ENCODE measurements around the gene IGF2BP2. TPM values are rescaled to one million over a fixed set of nuclear protein-coding genes. Genes with fewer than 3 reads are reported as not detected.
"Not testable (repeated sequence)": the region's sequence is repeated elsewhere in the genome, so short reads cannot be mapped to it uniquely, and the experiment has no call there.

IGF2BP2 gene
- total RNA-seq, 1 donor from 2014 or later, result 57.6 TPM

DNA sequence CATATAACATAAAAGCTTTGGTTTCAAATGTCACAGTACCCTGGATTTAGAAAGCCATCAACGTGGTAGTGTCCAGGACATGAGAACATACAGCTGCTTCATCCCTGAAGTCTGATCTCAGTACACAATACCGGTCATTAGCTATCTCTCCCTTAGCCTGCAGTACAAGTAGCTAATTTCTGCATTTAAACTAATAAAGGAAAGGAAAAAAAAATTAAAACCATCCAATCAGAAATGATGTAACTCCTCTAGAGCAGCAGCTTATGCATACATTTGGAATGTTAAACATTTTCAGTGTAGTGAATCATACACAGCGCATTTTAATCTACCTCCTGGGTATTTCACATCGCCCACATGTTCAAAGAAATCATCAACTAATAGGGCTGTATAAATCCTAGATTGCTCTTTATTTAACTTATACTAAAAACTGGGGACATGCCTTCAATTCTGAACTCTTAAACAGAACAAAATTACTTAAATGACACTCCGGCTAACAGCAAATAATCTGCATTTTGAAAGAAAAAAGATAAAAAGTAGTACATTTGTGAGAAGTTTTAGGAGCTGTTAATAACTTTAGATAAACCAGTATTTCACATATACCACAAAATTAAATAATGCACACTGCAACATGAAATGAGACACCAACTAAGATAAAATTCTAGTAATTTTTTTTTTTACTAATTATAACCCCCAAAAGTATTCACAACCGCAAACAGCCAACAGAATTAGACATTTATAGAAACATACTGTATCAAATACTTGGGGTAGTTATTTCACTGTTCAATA, 3.7 kb downstream of the IGF2BP2 start:
- peak overlapping the region; percentile 30 for H3K4me3 ChIP-seq (ENCODE audit: low read depth, low read length)
- peak; percentile 82 for DNase-seq (ENCODE audit: low read depth)
- TF ChIP-seq, protein P1, sequence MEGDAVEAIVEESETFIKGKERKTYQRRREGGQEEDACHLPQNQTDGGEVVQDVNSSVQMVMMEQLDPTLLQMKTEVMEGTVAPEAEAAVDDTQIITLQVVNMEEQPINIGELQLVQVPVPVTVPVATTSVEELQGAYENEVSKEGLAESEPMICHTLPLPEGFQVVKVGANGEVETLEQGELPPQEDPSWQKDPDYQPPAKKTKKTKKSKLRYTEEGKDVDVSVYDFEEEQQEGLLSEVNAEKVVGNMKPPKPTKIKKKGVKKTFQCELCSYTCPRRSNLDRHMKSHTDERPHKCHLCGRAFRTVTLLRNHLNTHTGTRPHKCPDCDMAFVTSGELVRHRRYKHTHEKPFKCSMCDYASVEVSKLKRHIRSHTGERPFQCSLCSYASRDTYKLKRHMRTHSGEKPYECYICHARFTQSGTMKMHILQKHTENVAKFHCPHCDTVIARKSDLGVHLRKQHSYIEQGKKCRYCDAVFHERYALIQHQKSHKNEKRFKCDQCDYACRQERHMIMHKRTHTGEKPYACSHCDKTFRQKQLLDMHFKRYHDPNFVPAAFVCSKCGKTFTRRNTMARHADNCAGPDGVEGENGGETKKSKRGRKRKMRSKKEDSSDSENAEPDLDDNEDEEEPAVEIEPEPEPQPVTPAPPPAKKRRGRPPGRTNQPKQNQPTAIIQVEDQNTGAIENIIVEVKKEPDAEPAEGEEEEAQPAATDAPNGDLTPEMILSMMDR (conservative IDR thresholded peaks at IDR 0.05; ENCODE audit: low read depth, low read length), result no peak

DNA sequence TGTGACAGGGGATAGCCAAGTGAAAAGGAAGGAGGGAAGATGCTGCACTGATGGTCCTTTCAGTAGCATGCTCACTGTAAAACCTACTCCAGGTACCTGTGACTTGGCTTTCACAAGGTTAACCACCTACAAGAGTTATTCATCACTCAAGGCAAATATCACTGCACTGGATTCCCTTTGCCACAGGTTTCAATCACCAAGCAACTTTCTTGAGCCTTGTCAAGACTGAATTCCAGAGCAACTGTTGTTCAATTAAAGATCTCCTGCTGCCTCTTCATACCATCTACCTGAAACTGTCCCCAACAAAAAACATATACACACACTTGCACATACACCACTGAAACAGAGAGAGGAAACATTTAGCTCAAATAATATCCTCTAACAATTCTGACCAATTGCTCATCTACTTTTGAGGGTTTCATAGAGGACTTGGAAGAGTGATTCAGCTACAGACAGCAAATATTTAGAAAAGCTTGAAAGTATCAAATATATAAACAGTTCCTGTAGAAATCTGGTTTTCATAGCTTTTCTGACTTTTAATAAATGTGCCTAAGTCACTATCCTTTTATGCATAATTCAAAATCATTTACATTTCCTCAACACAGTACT, 6.5 kb downstream of the IGF2BP2 start:
- no peak for DNase-seq (ENCODE audit: low read depth)
- TF ChIP-seq, protein P1 (conservative IDR thresholded peaks at IDR 0.05; ENCODE audit: low read depth, low read length), result no peak
- no peak overlapping the region for H3K4me3 ChIP-seq (ENCODE audit: low read depth, low read length)

DNA sequence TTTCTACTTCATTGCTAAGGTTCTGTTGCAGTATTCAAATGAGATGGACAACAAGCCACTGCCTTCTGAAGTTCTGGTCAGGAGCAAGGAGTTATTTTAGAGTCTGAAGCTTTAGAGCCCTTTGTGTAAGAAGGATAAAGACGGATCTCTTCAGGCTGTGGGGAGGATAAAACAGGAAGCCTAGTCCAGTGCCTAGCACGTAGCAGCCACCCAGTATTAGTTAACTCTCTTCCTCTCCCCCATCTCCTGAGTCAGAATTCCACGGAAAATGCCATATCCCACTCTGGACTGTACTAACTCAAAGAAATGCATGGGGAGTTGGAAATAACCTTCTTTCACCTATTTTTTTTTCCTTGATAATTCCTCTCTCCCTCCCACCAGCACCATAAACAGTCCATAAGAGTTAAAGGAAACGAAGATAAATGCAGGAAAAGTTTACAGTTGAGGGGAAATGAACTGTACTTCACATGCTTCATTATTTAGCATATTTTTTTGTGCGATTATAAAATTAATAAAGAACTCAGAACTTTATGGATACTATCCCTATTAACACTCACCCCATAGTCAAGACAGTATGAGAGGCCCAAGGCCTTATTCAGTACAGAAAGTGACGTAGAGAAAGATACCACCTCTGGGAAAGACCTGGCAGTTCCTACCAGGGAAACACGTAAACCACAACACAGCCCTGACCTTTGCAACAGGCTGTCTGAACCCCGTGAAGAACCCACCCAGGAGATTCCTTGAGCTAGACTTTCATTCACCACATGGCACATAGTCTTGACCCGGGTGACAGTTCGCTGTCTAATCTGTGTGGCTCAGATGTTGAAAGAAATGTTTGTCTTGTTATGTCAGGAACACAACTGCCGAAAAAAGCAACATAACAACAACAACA, 9.2 kb downstream of the IGF2BP2 start:
- no peak overlapping the region for H3K4me3 ChIP-seq (ENCODE audit: low read depth, low read length)
- DNase-seq (ENCODE audit: low read depth), result no peak
- TF ChIP-seq, protein P1 (conservative IDR thresholded peaks at IDR 0.05; ENCODE audit: low read depth, low read length), result no peak

DNA sequence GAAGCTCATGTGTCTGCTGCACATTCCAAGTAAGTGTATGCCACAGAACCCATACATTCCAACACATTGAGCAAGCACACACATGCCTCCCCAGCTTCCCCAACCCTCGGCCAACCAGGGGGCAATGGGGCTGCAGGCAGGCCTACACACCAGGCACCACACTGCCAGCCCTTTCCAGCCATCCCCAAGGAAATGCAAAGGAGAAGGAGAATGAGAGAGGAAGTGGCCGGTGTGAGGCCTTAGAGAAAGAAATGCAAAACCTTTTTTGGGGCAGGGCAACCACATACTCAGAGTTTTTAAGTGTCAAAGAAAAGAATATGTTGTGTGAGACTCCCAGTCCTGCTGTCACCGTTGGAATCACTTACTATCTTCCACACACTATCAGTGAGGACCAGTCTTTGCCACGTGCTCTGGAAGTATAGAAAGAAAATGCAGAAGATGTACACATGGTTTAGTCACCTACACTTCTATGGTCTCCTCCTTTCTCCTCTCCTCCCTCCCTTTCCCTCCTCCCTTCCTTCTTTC, 11.1 kb downstream of the IGF2BP2 start:
- no peak for DNase-seq (ENCODE audit: low read depth)
- no peak overlapping the region for H3K4me3 ChIP-seq (ENCODE audit: low read depth, low read length)
- TF ChIP-seq, protein P1 (conservative IDR thresholded peaks at IDR 0.05; ENCODE audit: low read depth, low read length), result no peak

DNA sequence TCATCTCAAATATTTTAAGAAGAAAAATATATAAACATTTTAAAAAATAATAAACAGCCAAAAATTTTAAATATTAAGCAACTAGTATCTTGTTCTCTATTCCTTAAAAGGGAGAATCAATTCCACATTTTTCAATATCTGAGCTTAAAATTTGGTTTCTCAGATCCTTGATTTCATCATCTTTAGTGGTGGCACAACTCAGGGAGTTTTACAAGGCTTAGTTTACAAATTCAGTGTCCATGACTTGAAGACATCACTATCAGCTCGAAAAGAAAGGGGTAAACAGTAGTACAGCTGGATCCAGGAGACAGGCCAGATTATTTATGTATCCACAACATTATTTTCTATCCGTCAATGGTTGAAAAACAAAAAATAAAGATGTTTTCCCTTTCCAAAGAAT, 11.6 kb downstream of the IGF2BP2 start:
- DNase-seq (ENCODE audit: low read depth), result no peak
- TF ChIP-seq, protein P1 (conservative IDR thresholded peaks at IDR 0.05; ENCODE audit: low read depth, low read length), result no peak
- no peak overlapping the region for H3K4me3 ChIP-seq (ENCODE audit: low read depth, low read length)

DNA sequence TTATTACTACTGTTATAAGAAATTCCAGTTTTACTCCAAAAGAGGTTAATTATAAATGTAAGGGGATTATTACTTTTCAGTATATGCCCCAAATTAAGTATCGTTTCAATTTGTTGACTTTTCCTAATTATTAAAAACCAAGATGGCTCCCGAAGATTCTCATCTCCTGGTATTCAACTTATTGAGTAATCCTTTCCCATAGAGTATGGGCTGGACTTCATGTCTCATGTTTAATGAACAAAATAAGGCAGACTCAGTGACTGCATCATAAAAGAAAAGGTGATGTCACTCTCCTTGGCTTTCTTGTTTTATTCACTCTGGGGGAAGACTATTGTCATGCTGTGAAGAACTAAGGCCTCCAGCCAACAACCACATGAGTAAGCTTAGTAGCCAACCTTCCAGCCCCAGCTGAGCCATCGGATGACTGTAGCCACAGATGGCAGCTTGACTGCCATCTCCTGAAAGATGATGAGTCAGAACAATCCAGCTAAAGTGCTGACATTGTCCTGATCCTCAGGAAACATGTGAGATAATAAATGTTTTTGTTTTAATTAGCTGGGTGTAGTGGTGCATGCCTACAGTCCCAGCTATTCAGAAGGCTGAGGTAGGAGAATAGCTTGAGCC, 17.3 kb downstream of the IGF2BP2 start:
- peak; percentile 84 for DNase-seq (ENCODE audit: low read depth)
- TF ChIP-seq, protein P1 (conservative IDR thresholded peaks at IDR 0.05; ENCODE audit: low read depth, low read length), result no peak
- H3K4me3 ChIP-seq (ENCODE audit: low read depth, low read length), result no peak overlapping the region

DNA sequence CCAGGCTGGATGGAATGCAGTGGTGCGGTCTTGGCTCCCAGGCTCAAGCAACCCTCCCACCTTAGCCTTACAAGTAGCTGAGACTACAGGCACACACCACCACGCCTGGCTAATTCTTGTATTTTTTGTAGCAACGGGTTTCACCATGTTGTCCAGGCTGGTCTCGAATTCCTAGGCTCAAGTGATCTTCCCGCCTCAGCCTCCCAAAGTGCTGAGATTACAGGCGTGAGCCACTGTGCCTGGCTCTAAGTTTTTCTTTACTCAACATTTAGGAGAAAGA, 26.1 kb downstream of the IGF2BP2 start:
- DNase-seq (ENCODE audit: low read depth); H3K4me3 ChIP-seq (ENCODE audit: low read depth, low read length): not testable (repeated sequence)
